HepG2 (cell line): ENCODE results near the gene PMS1. TPM values are rescaled to one million over a fixed set of nuclear protein-coding genes. Genes with fewer than 3 reads are reported as not detected.

Experiments
- CBX2 ChIP-seq, 2 experiments: fragments of 200-600 bp in 1 of 2; sonication (generic); formaldehyde crosslinking in 1 of 2; IDR thresholded peaks; 2 replicates each; pipeline versions ENCODE4 v1.7.0 to v1.8.1; 2018 to 2022; ENCODE audit warnings: low read depth in 2 of 2, low read length in 1 of 2, mild to moderate bottlenecking in 1 of 2, missing genetic modification reagents in 1 of 2
- CC2D1A ChIP-seq: sonication (generic); formaldehyde crosslinking; IDR thresholded peaks from 2 replicates; pipeline ENCODE4 v1.8.1; 2023; ENCODE audit warnings: mild to moderate bottlenecking, missing genetic modification reagents
- CEBPG ChIP-seq: IDR thresholded peaks from 2 replicates; pipeline ENCODE4 v1.6.1; 2016
- DNMT3B ChIP-seq: conservative IDR thresholded peaks from 2 replicates; pipeline ENCODE4 v1.6.1; 2016; ENCODE audit warnings: missing biosample characterization, control low read depth
- EEA1 ChIP-seq: sonication (generic); formaldehyde crosslinking; IDR thresholded peaks from 2 replicates; pipeline ENCODE4 v1.5.1; 2020; ENCODE audit warnings: mild to moderate bottlenecking, missing genetic modification reagents, borderline replicate concordance
- FOXO4 ChIP-seq: sonication (generic); formaldehyde crosslinking; conservative IDR thresholded peaks from 2 replicates; pipeline ENCODE4 v1.8.1; 2023; ENCODE audit warnings: missing genetic modification reagents
- HBP1 ChIP-seq: IDR thresholded peaks from 2 replicates; pipeline ENCODE4 v1.6.1; 2016; ENCODE audit warnings: low read depth, control low read depth
- HOXA5 ChIP-seq: sonication (generic); formaldehyde crosslinking; IDR thresholded peaks from 2 replicates; pipeline ENCODE4 v1.4.0; 2020; ENCODE audit warnings: missing genetic modification reagents
- KDM5B ChIP-seq: sonication (generic); formaldehyde crosslinking; IDR thresholded peaks from 2 replicates; pipeline ENCODE4 v1.4.0; 2020; ENCODE audit warnings: missing genetic modification reagents, mild to moderate bottlenecking, borderline replicate concordance
- KLF9 ChIP-seq: IDR thresholded peaks from 2 replicates; pipeline ENCODE4 v1.6.1; 2016; ENCODE audit warnings: low read depth
- NFKB2 ChIP-seq: sonication (generic); formaldehyde crosslinking; IDR thresholded peaks from 2 replicates; pipeline ENCODE4 v1.4.0; 2020; ENCODE audit warnings: missing genetic modification reagents, borderline replicate concordance
- PHF20 ChIP-seq: sonication (generic); formaldehyde crosslinking; IDR thresholded peaks from 2 replicates; pipeline ENCODE4 v1.5.0; 2020; ENCODE audit warnings: mild to moderate bottlenecking, missing genetic modification reagents
- PHF21A ChIP-seq: sonication (generic); formaldehyde crosslinking; IDR thresholded peaks from 2 replicates; pipeline ENCODE4 v1.5.0; 2020; ENCODE audit warnings: mild to moderate bottlenecking, missing genetic modification reagents
- REXO4 ChIP-seq: sonication (generic); formaldehyde crosslinking; IDR thresholded peaks from 2 replicates; pipeline ENCODE4 v1.8.0; 2022; ENCODE audit warnings: missing genetic modification reagents, mild to moderate bottlenecking, borderline replicate concordance
- RFXAP ChIP-seq: sonication (generic); formaldehyde crosslinking; IDR thresholded peaks from 2 replicates; pipeline ENCODE4 v1.4.0; 2020; ENCODE audit warnings: missing genetic modification reagents, borderline replicate concordance
- SAFB2 ChIP-seq: sonication (generic); formaldehyde crosslinking; IDR thresholded peaks from 2 replicates; pipeline ENCODE4 v1.5.1; 2020; ENCODE audit warnings: missing genetic modification reagents, low read depth, mild to moderate bottlenecking, borderline replicate concordance
- TCF12 ChIP-seq, 2 experiments: fragments of 450-650 bp in 1 of 2; sonication (generic) in 1 of 2; formaldehyde crosslinking in 1 of 2; IDR thresholded peaks; 2 replicates each; pipeline versions ENCODE4 v1.6.1 to v1.8.0; 2017 to 2022; ENCODE audit warnings: antibody characterized with exemption in 1 of 2, mild to moderate bottlenecking in 1 of 2, missing genetic modification reagents in 1 of 2, moderate library complexity in 1 of 2
- TCF7 ChIP-seq: sonication (generic); IDR thresholded peaks from 2 replicates; pipeline ENCODE4 v1.6.1; 2016; ENCODE audit warnings: antibody characterized with exemption, low read depth
- ZFP36 ChIP-seq: fragments of 150-350 bp; IDR thresholded peaks from 2 replicates; pipeline ENCODE4 v1.6.1; 2018; ENCODE audit warnings: borderline replicate concordance, low read length, low read depth; ENCODE audit not compliant: partially characterized antibody
- ZNF101 ChIP-seq: sonication (generic); formaldehyde crosslinking; IDR thresholded peaks from 2 replicates; pipeline ENCODE4 v1.4.0; 2020; ENCODE audit warnings: mild to moderate bottlenecking, low read depth, missing genetic modification reagents, borderline replicate concordance
- ZNF207 ChIP-seq: fragments of 450-650 bp; IDR thresholded peaks from 2 replicates; pipeline ENCODE4 v1.6.1; 2016; ENCODE audit warnings: antibody characterized with exemption, borderline replicate concordance
- ZNF253 ChIP-seq: sonication (generic); formaldehyde crosslinking; IDR thresholded peaks from 2 replicates; pipeline ENCODE4 v1.8.0; 2022; ENCODE audit warnings: mild to moderate bottlenecking, missing genetic modification reagents, borderline replicate concordance
- ZNF3 ChIP-seq: IDR thresholded peaks from 2 replicates; pipeline ENCODE4 v1.7.0; 2017; ENCODE audit warnings: inconsistent platforms
- ZNF331 ChIP-seq: sonication (generic); formaldehyde crosslinking; IDR thresholded peaks from 2 replicates; pipeline ENCODE4 v1.4.0; 2020; ENCODE audit warnings: missing genetic modification reagents
- ZNF543 ChIP-seq: sonication (generic); formaldehyde crosslinking; IDR thresholded peaks from 2 replicates; pipeline ENCODE4 v1.4.0; 2020; ENCODE audit warnings: mild to moderate bottlenecking, missing genetic modification reagents
- ZNF570 ChIP-seq: sonication (generic); formaldehyde crosslinking; IDR thresholded peaks from 2 replicates; pipeline ENCODE4 v1.4.0; 2020; ENCODE audit warnings: mild to moderate bottlenecking, missing genetic modification reagents, borderline replicate concordance
- ZNF607 ChIP-seq: sonication (generic); formaldehyde crosslinking; IDR thresholded peaks from 2 replicates; pipeline ENCODE4 v1.5.1; 2020; ENCODE audit warnings: missing genetic modification reagents, mild to moderate bottlenecking, borderline replicate concordance
- ZNF619 ChIP-seq: sonication (generic); formaldehyde crosslinking; IDR thresholded peaks from 2 replicates; pipeline ENCODE4 v1.4.0; 2020; ENCODE audit warnings: mild to moderate bottlenecking, missing genetic modification reagents
- ZNF879 ChIP-seq: sonication (generic); formaldehyde crosslinking; IDR thresholded peaks from 2 replicates; pipeline ENCODE4 v1.8.1; 2023; ENCODE audit warnings: missing genetic modification reagents
- polyA plus RNA-seq, 8 experiments: library from polyadenylated mRNA; depleted of rRNA in 3 of 8; stranded (reverse) in 7 of 8; unstranded in 1 of 8; fragments of >200 nt; fragmentation: Illumina TruSeq in 4 of 8; extraction: Trizol in 4 of 8; gene quantifications; 2 replicates each; pipeline versions ENCODE4 v1.2.1 to v1.2.3, GENCODE V29; 2011 to 2016; ENCODE audit warnings: low read depth in 4 of 8, missing spikeins in 1 of 8, mixed read lengths in 1 of 8; ENCODE audit not compliant: insufficient read depth in 1 of 8
- total RNA-seq, 5 experiments: library from RNA; depleted of rRNA; stranded (reverse); fragments of >200 nt; fragmentation: Illumina TruSeq; extraction: Trizol; gene quantifications; 2 replicates each; pipeline ENCODE4 v1.2.3, GENCODE V29; 2016; ENCODE audit warnings: low read depth in 1 of 5

PMS1 gene
- total and polyA plus RNA-seq, 2 of the 13 experiments (the other 11 are each of a cell fraction or from before 2014, with no cell fraction given): 14.6 to 39.9 TPM

- TF ChIP-seq PHF21A (CRISPR knock-in tag): peak; percentile 94
- TF ChIP-seq ZNF879: no peak
- TF ChIP-seq ZNF101: no peak
- peak; percentile 96 for TF ChIP-seq HBP1
- TF ChIP-seq KDM5B (CRISPR knock-in tag): peak; percentile 67; the same call in 1 of the 2 replicates
- TF ChIP-seq FOXO4 (CRISPR knock-in tag): 0 out of 2 replicates have a peak, but pooled peaks have one; percentile 85
- TF ChIP-seq ZNF331 (CRISPR knock-in tag): no peak
- no peak for TF ChIP-seq HOXA5 (CRISPR knock-in tag)
- no peak for TF ChIP-seq ZNF207
- peak; percentile 54; the same call in 1 of the 2 replicates for TF ChIP-seq EEA1
- 0 out of 2 replicates have a peak, but pooled peaks have one; percentile 71 for TF ChIP-seq CEBPG (CRISPR knock-in tag)
- peak; percentile 5 for TF ChIP-seq ZFP36
- peak; percentile 83; the same call in 1 of the 2 replicates for TF ChIP-seq DNMT3B (CRISPR knock-in tag)
- no peak for TF ChIP-seq CC2D1A
- no peak for TF ChIP-seq CBX2 (IDR thresholded peaks at IDR 0.05; ENCODE audit: low read depth, low read length)
- no peak for TF ChIP-seq CBX2 (CRISPR knock-in tag; IDR thresholded peaks at IDR 0.05; ENCODE audit: low read depth)
- no peak for TF ChIP-seq REXO4 (CRISPR knock-in tag)
- TF ChIP-seq RFXAP (CRISPR knock-in tag): peak; percentile 71
- no peak for TF ChIP-seq ZNF570 (CRISPR knock-in tag)
- TF ChIP-seq ZNF253 (CRISPR knock-in tag): no peak
- peak; percentile 92 for TF ChIP-seq ZNF543 (CRISPR knock-in tag)
- peak; percentile 35; the same call in 1 of the 2 replicates for TF ChIP-seq KLF9 (CRISPR knock-in tag)
- TF ChIP-seq TCF7: no peak
- TF ChIP-seq ZNF607 (CRISPR knock-in tag): no peak; the same call in 1 of the 2 replicates
- TF ChIP-seq NFKB2 (CRISPR knock-in tag): peak; percentile 94
- peak; percentile 78; the same call in 1 of the 2 replicates for TF ChIP-seq ZNF3 (CRISPR knock-in tag)
- TF ChIP-seq TCF12 (IDR thresholded peaks at IDR 0.05): no peak
- TF ChIP-seq TCF12 (CRISPR knock-in tag; IDR thresholded peaks at IDR 0.05): 0 out of 2 replicates have a peak, but pooled peaks have one; percentile 46
- TF ChIP-seq ZNF619 (CRISPR knock-in tag): peak; percentile 94
- TF ChIP-seq SAFB2: peak; percentile 80; the same call in 1 of the 2 replicates
- peak; percentile 94 for TF ChIP-seq PHF20
Measured at GRCh38 chr2:189762551-189763298, 21.5 kb upstream of the PMS1 start, which contains the start of gene OSGEPL1 (continued).
